ENCODE data around the gene KMT5B.

DNA sequence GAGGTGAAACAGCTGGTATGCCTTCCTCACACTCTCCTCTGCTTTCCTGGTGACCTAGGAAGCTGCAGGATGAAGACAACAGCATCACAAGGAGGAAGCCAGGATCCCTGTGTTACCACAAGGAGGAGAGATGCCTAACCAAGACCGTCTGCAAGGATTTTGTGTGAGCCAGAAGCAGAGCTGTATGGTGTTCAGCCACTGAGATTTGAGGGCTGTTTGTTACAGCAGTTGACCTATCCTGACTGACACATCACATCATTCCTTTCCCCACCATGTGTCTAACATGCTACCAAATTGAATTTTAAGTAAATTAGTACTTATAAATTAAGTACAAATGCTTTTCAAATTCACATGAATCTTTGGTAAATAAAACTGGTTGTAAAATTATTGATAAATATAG lies 83.0 kb downstream of the KMT5B start:
- TF ChIP-seq, protein P1, sequence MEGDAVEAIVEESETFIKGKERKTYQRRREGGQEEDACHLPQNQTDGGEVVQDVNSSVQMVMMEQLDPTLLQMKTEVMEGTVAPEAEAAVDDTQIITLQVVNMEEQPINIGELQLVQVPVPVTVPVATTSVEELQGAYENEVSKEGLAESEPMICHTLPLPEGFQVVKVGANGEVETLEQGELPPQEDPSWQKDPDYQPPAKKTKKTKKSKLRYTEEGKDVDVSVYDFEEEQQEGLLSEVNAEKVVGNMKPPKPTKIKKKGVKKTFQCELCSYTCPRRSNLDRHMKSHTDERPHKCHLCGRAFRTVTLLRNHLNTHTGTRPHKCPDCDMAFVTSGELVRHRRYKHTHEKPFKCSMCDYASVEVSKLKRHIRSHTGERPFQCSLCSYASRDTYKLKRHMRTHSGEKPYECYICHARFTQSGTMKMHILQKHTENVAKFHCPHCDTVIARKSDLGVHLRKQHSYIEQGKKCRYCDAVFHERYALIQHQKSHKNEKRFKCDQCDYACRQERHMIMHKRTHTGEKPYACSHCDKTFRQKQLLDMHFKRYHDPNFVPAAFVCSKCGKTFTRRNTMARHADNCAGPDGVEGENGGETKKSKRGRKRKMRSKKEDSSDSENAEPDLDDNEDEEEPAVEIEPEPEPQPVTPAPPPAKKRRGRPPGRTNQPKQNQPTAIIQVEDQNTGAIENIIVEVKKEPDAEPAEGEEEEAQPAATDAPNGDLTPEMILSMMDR (IDR thresholded peaks at IDR 0.05) = no peak
- TF ChIP-seq, protein P2, sequence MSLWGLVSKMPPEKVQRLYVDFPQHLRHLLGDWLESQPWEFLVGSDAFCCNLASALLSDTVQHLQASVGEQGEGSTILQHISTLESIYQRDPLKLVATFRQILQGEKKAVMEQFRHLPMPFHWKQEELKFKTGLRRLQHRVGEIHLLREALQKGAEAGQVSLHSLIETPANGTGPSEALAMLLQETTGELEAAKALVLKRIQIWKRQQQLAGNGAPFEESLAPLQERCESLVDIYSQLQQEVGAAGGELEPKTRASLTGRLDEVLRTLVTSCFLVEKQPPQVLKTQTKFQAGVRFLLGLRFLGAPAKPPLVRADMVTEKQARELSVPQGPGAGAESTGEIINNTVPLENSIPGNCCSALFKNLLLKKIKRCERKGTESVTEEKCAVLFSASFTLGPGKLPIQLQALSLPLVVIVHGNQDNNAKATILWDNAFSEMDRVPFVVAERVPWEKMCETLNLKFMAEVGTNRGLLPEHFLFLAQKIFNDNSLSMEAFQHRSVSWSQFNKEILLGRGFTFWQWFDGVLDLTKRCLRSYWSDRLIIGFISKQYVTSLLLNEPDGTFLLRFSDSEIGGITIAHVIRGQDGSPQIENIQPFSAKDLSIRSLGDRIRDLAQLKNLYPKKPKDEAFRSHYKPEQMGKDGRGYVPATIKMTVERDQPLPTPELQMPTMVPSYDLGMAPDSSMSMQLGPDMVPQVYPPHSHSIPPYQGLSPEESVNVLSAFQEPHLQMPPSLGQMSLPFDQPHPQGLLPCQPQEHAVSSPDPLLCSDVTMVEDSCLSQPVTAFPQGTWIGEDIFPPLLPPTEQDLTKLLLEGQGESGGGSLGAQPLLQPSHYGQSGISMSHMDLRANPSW (CRISPR knock-in tag; conservative IDR thresholded peaks at IDR 0.05; ENCODE audit: low read depth) = no peak
- TF ChIP-seq, protein P3, sequence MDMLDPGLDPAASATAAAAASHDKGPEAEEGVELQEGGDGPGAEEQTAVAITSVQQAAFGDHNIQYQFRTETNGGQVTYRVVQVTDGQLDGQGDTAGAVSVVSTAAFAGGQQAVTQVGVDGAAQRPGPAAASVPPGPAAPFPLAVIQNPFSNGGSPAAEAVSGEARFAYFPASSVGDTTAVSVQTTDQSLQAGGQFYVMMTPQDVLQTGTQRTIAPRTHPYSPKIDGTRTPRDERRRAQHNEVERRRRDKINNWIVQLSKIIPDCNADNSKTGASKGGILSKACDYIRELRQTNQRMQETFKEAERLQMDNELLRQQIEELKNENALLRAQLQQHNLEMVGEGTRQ (CRISPR knock-in tag; IDR thresholded peaks at IDR 0.05) = no peak
- TF ChIP-seq ELF4 (CRISPR knock-in tag; IDR thresholded peaks at IDR 0.05; ENCODE audit: low read depth) (no peak), SP1 (CRISPR knock-in tag; conservative IDR thresholded peaks at IDR 0.05) (no peak), ZNF317 (CRISPR knock-in tag; IDR thresholded peaks at IDR 0.05; ENCODE audit: borderline replicate concordance, low read depth) (no peak), ZNF232 (CRISPR knock-in tag; IDR thresholded peaks at IDR 0.05) (no peak)
- TF ChIP-seq, protein P4, sequence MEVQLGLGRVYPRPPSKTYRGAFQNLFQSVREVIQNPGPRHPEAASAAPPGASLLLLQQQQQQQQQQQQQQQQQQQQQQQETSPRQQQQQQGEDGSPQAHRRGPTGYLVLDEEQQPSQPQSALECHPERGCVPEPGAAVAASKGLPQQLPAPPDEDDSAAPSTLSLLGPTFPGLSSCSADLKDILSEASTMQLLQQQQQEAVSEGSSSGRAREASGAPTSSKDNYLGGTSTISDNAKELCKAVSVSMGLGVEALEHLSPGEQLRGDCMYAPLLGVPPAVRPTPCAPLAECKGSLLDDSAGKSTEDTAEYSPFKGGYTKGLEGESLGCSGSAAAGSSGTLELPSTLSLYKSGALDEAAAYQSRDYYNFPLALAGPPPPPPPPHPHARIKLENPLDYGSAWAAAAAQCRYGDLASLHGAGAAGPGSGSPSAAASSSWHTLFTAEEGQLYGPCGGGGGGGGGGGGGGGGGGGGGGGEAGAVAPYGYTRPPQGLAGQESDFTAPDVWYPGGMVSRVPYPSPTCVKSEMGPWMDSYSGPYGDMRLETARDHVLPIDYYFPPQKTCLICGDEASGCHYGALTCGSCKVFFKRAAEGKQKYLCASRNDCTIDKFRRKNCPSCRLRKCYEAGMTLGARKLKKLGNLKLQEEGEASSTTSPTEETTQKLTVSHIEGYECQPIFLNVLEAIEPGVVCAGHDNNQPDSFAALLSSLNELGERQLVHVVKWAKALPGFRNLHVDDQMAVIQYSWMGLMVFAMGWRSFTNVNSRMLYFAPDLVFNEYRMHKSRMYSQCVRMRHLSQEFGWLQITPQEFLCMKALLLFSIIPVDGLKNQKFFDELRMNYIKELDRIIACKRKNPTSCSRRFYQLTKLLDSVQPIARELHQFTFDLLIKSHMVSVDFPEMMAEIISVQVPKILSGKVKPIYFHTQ (CRISPR knock-in tag; IDR thresholded peaks at IDR 0.05) = no peak
- TF ChIP-seq, protein P5, sequence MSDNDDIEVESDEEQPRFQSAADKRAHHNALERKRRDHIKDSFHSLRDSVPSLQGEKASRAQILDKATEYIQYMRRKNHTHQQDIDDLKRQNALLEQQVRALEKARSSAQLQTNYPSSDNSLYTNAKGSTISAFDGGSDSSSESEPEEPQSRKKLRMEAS (CRISPR knock-in tag; IDR thresholded peaks at IDR 0.05) = no peak
- TF ChIP-seq, protein P6, sequence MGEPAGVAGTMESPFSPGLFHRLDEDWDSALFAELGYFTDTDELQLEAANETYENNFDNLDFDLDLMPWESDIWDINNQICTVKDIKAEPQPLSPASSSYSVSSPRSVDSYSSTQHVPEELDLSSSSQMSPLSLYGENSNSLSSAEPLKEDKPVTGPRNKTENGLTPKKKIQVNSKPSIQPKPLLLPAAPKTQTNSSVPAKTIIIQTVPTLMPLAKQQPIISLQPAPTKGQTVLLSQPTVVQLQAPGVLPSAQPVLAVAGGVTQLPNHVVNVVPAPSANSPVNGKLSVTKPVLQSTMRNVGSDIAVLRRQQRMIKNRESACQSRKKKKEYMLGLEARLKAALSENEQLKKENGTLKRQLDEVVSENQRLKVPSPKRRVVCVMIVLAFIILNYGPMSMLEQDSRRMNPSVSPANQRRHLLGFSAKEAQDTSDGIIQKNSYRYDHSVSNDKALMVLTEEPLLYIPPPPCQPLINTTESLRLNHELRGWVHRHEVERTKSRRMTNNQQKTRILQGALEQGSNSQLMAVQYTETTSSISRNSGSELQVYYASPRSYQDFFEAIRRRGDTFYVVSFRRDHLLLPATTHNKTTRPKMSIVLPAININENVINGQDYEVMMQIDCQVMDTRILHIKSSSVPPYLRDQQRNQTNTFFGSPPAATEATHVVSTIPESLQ (CRISPR knock-in tag; IDR thresholded peaks at IDR 0.05) = no peak
